PC-3 (cell line): ENCODE data around the gene HRH2.

Experiments
- EZH2 ChIP-seq: fragments of 300-600 bp; sonication (generic); IDR thresholded peaks from one replicate; pipeline ENCODE4 v1.6.1; 2017; ENCODE audit warnings: antibody characterized with exemption, mild to moderate bottlenecking, low read length; ENCODE audit not compliant: unreplicated experiment
- TF ChIP-seq, protein P1 (sequence below): fragments of 300-600 bp; sonication (generic); conservative IDR thresholded peaks from 2 replicates; pipeline ENCODE4 v1.5.1; 2017; ENCODE audit warnings: antibody characterized with exemption, low read depth, mild to moderate bottlenecking, low read length

DNA sequence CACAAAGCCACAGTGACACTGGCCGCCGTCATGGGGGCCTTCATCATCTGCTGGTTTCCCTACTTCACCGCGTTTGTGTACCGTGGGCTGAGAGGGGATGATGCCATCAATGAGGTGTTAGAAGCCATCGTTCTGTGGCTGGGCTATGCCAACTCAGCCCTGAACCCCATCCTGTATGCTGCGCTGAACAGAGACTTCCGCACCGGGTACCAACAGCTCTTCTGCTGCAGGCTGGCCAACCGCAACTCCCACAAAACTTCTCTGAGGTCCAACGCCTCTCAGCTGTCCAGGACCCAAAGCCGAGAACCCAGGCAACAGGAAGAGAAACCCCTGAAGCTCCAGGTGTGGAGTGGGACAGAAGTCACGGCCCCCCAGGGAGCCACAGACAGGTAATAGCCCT lies 26.1 kb downstream of the HRH2 start:
- TF ChIP-seq, protein P1, sequence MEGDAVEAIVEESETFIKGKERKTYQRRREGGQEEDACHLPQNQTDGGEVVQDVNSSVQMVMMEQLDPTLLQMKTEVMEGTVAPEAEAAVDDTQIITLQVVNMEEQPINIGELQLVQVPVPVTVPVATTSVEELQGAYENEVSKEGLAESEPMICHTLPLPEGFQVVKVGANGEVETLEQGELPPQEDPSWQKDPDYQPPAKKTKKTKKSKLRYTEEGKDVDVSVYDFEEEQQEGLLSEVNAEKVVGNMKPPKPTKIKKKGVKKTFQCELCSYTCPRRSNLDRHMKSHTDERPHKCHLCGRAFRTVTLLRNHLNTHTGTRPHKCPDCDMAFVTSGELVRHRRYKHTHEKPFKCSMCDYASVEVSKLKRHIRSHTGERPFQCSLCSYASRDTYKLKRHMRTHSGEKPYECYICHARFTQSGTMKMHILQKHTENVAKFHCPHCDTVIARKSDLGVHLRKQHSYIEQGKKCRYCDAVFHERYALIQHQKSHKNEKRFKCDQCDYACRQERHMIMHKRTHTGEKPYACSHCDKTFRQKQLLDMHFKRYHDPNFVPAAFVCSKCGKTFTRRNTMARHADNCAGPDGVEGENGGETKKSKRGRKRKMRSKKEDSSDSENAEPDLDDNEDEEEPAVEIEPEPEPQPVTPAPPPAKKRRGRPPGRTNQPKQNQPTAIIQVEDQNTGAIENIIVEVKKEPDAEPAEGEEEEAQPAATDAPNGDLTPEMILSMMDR: no peak
- TF ChIP-seq EZH2: no peak
